ENCODE data around the gene SLC25A30.
"Not testable (repeated sequence)": the region's sequence is repeated elsewhere in the genome, so short reads cannot be mapped to it uniquely, and the experiment has no call there.

SLC25A30 gene

DNA sequence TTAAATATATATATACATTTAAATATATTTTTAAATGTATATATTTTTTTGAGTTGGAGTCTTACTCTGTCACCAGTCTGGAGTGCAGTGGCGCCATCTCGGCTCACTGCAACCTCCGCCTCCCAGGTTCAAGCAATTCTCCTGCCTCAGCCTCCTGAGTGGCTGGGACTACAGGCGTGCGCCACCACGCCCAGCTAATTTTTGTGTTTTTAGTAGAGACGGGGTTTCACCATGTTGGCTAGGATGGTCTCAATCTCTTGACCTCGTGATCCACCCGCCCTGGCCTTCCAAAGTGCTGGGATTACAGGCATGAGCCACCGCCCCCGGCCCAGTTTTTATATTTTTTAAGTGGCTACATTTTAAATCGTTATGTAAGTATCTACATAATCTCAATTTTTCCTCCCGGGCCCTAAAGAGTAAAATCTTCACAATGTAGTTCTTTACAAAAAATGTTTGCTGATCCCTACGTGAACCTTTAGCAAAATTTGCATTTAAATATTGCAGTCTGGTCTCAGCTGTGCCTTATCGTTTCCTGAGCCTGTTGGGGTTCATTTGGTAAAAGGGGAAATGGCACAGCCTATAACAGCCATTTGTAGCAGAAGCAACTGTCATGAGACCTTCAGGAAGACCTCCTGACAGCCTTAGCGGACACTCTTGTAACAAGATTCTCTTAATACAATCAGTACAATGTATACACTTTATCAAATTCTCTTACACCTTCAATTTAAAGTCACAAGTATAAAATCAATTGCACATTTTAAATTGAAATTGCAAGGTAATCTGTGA, 8.1 kb upstream of the SLC25A30 start:
- DNase-seq = peak in 2 of 3 donors; percentile 6 to 15

DNA sequence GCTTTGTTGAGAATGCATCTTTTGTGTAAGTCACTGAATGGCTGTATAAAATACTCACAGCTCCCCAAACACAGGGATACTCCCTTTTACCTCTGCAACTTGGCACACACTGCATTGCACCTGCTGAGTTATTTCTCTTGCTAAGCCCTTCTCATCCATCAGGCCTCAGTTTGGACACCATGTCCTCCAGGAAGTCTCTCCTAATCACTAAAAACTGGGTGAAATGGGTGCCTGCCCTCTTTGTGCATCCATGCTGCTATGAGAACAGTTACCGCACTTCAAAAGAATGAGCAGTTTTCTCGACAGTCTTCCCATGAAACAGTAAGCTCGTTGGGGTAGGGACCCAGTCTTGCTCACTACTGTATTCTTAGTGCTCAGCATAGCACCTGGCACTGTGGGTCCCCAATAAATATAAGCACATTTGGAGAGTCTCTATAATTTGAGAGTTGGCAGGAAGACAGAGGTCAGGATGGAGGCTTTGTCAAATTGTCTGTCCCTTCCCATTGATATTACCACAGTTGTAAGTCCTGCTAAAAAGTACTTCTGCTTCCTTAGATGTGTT, 4.6 kb upstream of the SLC25A30 start:
- DNase-seq = no peak

DNA sequence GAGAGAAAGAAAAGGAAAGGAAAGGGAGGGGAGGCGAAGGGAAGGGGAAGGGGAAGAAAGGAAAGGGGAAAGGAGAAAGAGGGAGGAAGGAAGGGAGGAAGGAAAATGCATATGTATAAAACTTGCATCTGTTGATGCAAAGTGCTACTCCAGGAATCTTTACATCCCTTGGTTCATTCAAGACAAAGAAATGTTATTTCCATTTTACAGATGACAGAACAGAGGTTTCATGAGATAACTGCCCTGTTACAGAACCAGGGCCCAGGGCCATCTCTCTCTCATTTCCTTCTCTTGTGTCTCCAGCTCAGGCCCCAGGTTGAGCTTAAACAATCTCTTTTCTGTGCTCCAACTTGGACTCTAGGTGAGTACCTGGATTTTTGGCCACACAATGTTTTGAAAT, 1.8 kb upstream of the SLC25A30 start:
- DNase-seq = no peak

DNA sequence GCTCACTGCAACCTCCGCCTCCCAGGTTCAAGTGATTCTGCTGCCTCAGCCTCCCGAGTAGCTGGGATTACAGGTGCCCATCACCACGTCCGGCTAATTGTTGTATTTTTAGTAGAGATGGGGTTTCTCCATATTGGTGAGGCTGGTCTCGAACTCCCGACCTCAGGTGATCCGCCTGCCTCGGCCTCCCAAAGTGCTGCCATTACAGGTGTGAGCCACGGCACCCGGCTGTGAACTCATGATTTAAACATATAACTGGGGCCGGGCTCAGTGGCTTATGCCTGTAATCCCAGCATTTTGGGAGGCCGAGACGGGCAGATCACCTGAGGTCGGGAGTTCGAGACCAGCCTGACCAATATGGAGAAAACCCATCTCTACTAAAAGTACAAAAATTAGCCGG, 1.2 kb upstream of the SLC25A30 start:
- DNase-seq = not testable (repeated sequence)

DNA sequence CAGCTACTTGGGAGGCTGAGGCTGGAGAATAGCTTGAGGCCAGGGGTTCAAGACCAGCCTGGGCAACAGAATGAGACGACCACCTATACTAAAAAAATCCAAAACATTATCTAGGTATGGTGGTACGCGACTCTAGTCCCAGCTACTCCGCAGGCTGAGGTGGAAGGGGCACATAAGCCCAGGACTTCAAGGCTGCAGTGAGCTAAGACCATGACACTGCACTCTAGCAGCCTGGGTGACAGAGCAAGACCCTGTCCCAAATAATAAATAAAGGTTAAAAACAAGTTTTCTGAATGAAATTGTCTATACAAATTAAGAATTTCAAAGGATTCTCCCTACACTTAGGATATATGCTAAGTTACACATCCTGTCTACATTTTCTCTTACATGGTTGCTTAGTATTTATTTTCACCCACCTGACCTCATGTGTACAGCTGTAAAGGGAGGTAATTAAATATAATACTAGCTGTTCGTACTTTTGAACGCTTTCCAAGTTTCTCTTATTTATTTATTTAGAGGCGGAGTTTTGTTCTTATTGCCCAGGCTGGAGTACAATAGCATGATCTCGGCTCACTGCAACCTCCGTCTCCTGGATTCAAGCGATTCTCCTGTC, 1.6 kb downstream of the SLC25A30 start:
- peak in 1 of 3 donors; percentile 6 for DNase-seq

DNA sequence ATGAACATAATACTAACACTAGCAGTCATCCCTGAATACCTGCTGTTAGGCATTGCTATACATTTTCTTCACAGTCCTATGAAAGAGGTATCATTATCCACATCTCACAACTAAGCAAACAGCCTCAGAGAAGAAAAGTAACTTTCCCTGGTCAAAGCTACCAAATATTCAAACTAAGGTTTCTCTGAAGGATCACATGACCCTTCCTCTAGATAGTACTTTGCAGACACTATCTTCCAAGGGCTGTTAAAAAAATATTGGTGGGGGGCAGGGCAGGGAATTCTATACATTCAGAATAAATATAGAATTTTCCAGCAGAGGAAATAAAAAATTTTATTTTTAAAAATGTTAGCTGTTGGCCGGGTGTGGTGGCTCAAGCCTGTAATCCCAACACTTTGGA, 3.1 kb downstream of the SLC25A30 start:
- DNase-seq = no peak

DNA sequence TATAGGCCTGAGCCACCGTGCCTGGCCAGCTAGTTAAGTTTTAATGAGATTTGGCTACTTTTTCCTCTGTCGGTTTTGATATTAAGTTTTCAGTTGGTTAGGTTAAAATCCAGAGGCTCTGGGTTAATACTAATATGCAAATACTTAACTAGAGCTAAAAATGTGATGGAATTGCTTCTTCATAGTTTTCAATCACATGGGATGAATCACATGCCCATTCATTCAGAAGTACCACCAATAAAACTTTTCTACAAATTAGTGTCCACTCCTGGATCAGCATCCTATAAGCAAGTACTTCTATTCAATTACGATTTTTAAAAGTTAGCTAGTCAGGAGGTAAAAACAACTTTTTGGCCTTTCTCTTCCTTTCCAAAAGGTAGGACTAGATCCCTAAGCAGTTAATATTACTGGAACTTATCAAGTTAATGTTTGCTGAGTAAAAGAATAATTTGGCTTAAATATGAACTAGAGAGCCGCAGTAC, 4.3 kb downstream of the SLC25A30 start:
- no peak for DNase-seq

DNA sequence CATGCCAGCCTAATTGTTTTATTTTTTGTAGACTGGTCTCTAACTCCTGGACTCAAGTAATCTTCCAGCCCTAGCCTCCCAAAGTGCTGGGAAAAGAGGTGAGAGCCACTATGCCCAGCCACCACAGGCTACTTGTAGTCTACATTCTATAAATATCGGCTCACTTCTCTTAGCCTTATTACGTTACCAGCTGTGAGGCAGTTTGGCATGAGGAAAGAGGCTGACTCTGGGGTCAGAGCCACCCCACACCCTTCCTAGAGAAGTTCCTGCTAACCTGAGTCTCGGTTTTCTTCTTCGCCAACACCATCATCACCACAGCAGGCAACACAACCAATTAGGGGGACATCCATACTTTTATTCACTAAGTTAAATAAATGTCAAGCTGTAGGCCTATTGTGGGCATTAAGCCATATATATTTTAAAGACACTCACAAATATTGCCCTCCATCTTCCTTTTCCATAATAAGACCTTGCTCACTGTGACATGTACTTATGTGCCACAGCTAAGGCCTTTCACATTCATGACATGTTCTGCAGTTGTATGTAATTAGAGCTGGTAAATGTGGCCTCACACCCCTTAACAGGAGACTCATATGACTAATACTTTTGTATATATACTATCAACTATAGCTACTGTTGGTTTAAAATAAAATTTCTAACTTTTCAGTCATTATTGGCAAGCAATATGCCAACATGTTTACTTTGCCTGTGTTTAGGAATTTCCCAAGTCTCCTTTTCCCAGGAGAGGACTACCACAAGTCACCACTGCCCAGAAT, 5.7 kb downstream of the SLC25A30 start:
- DNase-seq = peak in 2 of 3 donors; percentile 10 to 23

DNA sequence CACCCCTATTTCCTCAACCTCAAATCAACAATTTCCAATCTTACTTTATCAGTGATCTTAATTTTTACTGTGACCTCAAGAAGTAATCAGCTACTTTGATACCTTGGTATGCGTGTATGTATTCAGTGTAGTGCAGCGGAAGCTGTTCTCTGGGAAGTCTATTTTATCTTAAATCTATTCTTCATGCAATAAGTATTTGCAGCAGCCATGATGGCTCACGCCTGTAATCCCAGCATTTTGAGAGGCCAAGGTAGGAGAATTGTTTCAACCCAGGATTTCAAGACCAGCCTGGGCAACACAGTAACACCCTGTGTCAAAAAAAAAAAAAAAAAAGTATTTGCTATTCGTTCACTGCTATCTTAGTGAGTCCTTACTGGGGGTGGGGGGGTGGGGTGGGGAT, 6.5 kb downstream of the SLC25A30 start:
- no peak for DNase-seq

DNA sequence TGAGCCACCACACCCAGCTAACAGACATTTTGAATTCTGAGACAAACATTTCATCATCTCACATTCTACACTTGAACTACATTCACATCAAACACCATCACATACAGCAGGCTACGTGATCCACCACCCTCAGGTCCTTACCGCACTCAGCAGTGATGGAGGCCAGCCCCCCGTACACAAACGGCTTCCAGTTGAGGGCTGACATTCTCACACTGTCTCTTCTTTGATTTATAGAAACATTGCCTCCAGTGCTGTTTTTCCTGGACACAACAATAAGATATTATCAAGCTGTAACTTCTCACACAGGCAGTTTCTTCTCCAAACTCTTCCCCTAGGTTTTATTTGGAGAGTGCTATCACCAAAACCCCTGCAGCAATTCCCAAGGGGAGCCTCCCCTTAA, 7.0 kb downstream of the SLC25A30 start:
- no peak for DNase-seq

DNA sequence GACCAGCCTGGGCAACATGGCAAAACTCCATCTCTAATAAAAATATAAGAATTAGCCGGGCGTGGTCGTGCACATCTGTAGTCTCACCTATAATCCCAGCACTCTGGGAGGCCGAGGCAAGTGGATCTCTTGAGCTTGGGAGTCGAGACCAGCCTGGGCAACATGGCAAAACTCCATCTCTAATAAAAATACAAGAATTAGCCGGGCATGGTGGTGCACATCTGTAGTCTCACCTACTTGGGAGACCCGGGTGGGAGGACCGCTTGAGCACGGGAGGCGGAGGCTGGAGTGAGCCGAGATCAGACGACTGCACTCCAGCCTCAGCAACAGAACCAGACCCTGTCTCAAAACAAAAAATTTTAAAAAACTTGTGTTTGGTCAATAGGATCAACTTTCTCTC, 7.7 kb downstream of the SLC25A30 start:
- no peak for DNase-seq

DNA sequence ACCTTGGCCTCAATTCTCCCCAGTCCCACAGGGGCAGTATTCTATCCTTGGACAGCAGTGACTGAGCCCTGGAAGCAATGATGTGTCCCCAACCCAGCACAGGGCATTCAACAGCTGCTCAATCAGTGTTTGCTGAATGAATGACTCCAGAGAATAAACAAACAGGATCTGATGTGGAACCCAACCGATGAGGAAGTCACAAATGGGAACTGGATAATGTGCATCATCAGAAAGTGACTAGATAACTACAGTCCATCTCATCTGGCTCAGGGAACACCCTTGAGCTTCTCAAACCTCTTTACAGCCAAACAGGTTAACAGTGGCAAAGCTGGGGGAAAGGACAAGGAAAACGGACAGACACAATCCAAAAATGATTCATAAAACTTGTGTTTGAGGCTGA, 8.2 kb downstream of the SLC25A30 start:
- peak; percentile 44 to 70 (median 63) for DNase-seq

DNA sequence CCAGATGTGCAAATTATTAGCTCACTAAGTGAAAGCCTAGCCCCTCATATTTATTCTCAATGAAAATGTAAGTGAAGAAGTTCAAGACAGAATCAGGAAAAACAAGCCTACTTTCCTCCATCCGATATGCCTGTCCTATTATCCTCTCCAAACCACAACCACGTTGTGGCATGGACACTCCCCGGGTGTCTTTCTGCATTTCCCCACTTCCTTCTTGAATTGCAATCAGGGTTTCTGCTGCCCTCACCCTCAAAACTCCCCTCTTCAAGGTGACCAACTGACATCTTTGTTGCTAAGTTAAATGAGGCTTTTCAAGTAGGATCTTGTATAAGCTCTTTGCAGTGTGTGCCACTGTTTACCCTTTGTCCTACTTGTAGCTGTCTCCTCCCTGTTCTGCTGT, 11.8 kb downstream of the SLC25A30 start:
- no peak for DNase-seq

DNA sequence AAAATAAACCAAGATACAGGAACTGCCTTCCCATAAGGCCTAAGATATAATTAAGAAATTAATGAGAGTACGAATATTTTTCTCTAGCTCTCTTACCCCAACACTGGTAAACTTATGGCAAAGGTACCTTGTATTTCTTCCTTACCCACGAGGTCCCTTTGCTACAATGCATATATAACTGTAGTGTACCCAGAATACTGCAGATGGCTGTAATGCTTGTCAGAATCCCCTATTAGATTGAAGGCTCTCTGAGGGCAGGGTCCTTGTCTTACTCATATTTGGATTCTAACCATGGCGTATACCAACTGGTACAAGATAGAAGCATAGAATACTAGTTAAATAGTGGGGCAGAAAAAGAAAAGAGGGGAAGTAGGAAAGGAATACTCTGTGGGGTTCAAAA, 15.1 kb downstream of the SLC25A30 start:
- DNase-seq = no peak

DNA sequence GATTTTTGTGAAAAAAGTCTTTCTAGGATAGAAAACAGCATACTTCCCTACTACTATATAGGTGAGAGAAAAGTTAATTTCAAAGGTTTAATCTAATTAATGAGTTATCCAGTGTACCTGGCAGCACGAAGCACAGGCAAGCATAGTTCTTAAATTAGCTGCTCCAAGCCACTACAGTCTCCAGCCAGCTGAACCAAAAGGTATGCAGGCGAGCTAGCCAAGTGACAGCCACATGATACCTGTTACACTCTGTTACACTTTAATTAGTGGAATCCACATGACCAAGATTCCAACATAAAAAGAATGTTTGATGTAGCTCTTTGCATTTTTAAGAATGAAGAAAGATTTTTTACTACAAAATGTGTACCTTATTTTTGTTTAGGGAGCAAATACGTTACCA, 15.5 kb downstream of the SLC25A30 start:
- DNase-seq = no peak

DNA sequence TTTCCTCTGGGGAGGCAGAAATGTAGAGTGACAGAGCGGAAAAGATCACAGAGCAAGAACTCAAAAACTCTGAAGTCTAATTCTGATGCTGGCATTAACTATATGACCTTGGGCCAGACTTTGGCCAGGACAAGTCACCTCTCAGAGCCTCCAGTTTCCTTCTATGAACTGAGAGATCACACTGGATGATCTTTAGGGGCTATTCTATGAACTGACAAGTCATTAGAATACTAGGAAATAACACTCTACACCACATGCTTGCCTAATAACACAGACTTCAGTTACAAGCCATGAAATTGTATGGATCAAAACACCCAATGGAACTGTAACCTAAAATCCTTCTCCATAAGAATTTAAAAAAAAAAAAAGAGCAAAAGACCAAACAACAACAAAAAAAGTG, 16.9 kb downstream of the SLC25A30 start:
- no peak for DNase-seq

DNA sequence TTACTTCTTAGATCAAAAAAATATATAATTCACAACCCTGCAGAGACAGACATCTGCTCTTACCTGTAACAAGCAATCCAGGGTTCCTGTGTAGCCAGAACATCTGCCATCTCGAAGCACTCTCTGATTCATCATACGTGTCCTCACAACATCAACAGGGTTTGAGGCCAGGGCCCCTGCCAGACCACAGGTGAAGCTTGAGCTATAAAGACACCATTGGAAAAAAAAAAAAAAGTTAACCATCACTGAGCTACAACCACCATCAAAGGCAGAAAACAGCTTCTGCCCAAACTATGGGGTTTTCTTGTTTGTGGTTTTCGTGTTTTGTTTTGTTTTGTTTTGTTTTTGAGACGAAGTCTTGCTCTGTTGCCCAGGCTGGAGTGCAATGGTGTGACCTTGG, 19.3 kb downstream of the SLC25A30 start:
- no peak for DNase-seq

DNA sequence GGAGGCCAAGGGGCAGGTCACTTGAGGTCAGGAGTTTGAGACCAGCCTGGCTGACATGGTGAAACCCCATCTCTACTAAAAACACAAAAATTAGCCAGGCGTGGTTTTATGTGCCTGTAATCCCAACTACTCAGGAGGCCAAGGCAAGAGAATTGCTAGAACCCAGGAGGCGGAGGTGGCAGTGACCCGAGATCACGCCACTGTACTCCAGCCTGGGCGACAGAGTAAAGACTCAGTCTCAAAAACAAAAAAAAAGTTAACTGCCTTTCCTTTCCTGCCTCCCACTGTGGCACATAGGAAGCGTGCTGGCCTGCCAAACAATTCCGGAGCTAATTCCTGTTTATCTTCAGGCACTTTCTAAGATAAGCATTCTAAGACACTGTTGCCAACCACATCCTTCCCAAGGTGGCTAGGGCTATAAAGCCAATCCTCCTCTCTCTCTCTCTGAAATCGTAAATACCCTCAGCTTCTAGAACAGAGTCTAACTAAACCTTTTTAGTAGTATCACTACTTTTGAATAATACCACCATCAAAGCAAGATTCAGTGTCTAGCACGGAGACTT, 21.6 kb downstream of the SLC25A30 start:
- no peak for DNase-seq

DNA sequence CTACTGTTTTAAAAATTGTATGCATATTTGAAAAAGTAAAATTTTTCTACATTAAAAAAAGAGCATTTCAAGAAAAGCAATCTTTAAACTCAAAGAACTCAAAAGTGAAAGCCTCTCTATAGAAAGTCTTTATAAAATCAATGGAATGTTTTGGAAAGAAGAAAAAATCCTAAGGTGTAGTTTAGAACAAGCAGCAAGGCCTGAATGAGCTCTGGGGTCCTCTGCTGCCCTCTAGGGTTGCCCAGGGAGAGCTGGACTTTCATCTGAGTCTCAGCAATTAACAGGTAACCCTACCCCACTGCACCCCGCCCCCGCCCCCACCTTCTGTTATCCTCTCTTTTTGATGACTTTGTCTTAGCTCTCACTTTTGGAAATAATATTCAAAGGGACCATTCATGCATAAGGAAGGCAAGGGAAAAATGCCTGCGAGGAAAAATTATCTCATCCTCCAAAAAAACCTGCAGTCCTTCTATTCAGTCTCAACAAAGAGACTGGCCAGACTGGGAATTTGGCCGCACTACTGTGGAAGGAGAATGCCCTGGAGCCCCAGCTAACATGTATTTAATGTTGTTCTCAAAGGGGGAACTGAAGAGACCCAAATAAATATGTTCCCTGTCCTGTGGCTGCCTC, 24.1 kb downstream of the SLC25A30 start:
- peak; percentile 39 to 62 (median 44) for DNase-seq

DNA sequence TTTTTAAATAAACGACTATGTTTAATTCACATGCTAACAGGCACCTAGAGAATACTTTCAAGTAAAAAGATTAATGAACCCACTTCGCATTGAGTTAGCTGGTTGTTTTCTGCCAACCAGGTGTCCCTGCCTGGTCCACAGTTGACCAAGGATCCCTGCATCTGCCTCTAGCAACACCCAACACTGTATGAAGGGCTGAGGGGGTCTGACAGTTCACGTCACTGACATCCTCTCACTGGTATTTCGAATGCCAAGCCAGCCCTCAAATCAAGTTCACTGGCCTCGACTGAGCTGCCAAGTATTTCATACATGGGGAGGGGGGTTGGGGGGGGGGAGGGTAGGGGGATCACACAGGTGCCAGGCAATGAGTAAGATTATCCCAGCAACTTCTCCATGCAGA, 25.4 kb downstream of the SLC25A30 start:
- DNase-seq = no peak

DNA sequence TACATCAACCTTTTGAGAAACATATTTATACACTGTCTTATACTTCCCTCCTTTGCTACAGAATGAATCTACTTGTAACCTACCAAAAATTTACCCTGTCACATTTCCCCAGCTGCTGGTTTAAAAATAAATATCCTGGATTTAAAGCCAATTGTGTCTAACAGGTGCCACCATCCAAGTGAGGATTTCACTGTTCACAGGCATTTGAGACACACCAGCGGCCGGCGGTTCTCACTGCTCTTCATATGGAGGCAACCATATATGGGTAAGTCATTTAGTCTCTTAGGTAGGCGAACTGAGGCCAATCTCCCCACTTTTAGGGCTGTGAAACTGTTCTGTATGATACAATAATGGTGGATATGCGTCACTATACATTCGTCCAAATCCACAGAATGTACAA, 26.2 kb downstream of the SLC25A30 start:
- DNase-seq = no peak

DNA sequence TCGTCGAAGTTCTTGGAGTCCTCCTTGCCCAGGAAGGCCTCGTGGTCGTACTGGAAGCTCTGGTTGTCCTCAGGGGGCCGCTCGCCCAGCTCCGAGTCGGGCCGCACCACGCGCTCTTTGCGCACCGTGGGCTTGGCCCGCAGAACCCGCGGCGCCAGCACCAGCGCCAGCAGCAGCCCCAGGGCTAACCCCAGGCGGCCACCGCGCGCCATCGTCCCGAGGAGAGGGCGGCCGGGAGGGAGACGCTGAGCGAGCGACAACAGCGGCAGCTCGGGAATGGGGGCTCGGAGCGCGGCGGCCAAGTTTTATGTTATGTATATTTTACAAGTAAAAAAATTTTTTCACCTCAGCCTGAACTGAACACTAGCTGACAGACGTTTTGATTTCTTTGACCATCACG, 27.0 kb downstream of the SLC25A30 start:
- DNase-seq = not testable (repeated sequence)

DNA sequence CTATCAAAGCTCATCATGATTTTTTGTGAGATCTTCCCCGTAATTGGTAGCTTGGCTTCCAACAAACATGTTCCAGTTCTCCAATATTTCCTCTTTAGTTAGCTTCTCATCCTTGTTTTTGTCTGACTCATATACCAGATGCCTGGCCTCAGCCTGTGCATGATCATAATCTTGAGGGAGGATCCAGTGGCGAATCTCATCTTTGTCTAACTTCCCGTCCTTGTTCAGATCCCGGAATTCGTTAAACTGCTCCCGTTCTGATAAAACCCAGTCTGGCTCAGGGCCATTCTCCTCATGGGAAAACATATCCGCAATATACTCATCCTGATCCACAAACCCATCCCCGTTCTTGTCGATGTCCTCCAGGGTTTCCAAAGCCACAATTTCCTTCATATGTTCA, 27.8 kb downstream of the SLC25A30 start:
- DNase-seq = not testable (repeated sequence)
